ENCODE results near the gene CLIP3.
"Not testable (repeated sequence)": the region's sequence is repeated elsewhere in the genome, so short reads cannot be mapped to it uniquely, and the experiment has no call there.

CLIP3 gene

GRCh38 chr19:36006955-36007354 is 25.7 kb downstream of the CLIP3 start:
- DNase-seq: no peak

- no peak for DNase-seq
Measured at GRCh38 chr19:36003284-36003683, 29.4 kb downstream of the CLIP3 start.

- DNase-seq: no peak
Measured at GRCh38 chr19:36001605-36002004, 31.1 kb downstream of the CLIP3 start.

GRCh38 chr19:35996777-35997176 is 35.9 kb downstream of the CLIP3 start:
- DNase-seq: no peak

GRCh38 chr19:35995048-35995993 is 37.4 kb downstream of the CLIP3 start, which contains the start of gene SDHAF1:
Gene SDHAF1 (plus strand): TSS chr19:35995188. CDS start chr19:35995275, 87 bp downstream.
- peak; percentile 93 for DNase-seq

- no peak for DNase-seq
Measured at GRCh38 chr19:35993923-35994598, 38.6 kb downstream of the CLIP3 start.

GRCh38 chr19:35992907-35993765 is 39.5 kb downstream of the CLIP3 start:
- no peak for DNase-seq

GRCh38 chr19:35991731-35992450 is 40.8 kb downstream of the CLIP3 start:
- no peak for DNase-seq

- no peak for DNase-seq
Measured at GRCh38 chr19:35990771-35991730, 41.6 kb downstream of the CLIP3 start.

- DNase-seq: no peak
Measured at GRCh38 chr19:35990156-35990555, 42.5 kb downstream of the CLIP3 start.

- no peak for DNase-seq
Measured at GRCh38 chr19:35988824-35989223, 43.8 kb downstream of the CLIP3 start.

GRCh38 chr19:35987571-35987896 is 45.1 kb downstream of the CLIP3 start:
- DNase-seq: no peak

- no peak for DNase-seq
Measured at GRCh38 chr19:35986664-35987570, 45.8 kb downstream of the CLIP3 start.

- DNase-seq: no peak
Measured at GRCh38 chr19:35986111-35986510, 46.6 kb downstream of the CLIP3 start.

GRCh38 chr19:35983177-35983576 is 49.5 kb downstream of the CLIP3 start:
- DNase-seq: no peak

- DNase-seq: not testable (repeated sequence)
Measured at GRCh38 chr19:35980997-35981396, 51.7 kb downstream of the CLIP3 start.

- no peak for DNase-seq
Measured at GRCh38 chr19:35978832-35979365, 53.8 kb downstream of the CLIP3 start.

- no peak for DNase-seq
Measured at GRCh38 chr19:35978271-35978670, 54.4 kb downstream of the CLIP3 start.

GRCh38 chr19:35977446-35978222 is 55.0 kb downstream of the CLIP3 start:
- no peak for DNase-seq
